Measurements from ENCODE around the gene ANKRD42.

ANKRD42 gene

DNA sequence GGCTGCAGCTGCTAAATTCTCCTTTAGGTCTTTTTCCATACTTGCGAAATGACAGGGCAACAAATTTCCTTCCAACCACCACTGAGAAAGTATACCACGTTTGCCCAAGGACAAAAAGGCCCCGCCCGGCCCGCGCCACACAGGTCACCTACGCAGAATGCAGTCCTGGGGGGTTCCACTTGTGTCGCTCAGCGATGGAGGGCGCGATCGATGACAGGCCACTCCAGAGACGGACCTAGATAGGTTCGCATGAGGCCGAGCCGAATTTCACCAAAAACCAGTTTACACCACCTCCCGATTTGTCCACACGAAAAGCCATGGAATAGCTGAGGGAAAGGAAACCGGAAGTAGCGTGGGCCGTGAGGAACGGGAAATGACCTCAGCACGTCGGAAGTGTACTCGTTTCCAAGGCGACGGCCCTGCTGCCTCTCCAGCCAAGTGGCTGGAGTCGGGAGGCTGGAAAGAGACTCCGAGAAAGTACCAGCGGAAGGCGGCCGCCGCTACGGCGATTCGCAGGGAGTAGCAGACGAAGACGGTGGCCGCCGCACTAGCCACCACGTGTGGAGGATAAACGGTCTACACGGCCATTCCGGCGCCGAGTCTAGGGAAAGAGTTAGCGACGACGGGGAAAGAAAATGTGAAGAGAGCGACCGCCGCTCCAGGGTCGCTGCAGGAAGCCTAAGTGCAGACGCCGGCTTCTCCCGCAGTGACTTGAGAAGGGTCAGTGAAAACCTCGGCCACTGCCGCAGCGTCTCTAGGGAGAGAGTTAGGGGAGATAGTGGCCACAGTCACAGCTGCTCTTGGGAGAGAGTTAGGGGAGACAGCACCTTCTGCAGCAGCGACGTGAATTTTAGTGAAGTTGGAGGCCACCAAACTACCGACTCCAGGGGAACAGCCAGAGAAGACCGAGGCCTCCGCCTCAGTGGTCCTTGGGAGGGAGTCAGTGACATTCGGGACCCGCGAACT lies at the start of gene ANKRD42:
TSS of gene ANKRD42 (plus strand) at position 398 of the 966 bp plus-strand sequence. CDS start 959 bp downstream, outside the sequence.
- peak; percentile 98 for DNase-seq (ENCODE audit: low read depth, low spot score)

DNA sequence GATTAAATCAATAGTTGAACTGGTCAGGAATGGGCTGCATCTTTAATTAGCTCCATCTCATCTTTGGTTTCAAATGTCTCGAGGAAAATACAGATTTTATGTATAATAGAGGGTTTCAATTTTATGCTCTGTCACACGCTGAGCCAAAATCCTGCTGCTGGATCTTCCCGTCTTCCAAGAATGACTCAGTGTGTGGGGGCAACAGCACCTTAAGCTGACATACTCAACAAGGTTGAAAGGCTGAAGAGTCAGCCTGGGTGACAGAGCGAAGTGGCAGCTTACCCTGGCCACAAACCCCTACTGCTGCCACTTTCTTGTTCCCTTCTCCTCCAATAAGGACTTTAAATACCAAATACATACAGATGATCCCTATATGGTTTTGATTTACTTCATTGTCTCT lies 45.6 kb upstream of the ANKRD42 start:
- no peak for DNase-seq (ENCODE audit: low read depth, low spot score)

DNA sequence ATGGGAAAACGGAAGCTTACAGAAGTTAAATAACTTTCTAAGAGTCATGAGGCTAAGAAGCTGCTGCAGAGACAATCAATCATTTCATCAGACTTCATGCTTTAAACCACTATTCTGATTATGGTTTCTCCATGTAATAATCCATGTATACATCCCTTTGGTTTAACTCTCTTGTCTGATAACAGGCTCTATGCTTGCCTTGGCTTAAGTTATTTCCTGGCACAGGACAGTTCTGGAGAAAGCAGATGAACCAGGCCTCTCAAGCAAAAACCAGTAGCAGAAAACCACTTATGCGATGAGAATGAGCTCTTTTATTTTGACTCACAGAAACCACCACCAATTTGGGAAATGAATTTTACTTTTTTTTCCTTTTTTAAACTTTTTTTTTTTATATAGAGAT lies 43.1 kb upstream of the ANKRD42 start:
- DNase-seq (ENCODE audit: low read depth, low spot score): no peak

DNA sequence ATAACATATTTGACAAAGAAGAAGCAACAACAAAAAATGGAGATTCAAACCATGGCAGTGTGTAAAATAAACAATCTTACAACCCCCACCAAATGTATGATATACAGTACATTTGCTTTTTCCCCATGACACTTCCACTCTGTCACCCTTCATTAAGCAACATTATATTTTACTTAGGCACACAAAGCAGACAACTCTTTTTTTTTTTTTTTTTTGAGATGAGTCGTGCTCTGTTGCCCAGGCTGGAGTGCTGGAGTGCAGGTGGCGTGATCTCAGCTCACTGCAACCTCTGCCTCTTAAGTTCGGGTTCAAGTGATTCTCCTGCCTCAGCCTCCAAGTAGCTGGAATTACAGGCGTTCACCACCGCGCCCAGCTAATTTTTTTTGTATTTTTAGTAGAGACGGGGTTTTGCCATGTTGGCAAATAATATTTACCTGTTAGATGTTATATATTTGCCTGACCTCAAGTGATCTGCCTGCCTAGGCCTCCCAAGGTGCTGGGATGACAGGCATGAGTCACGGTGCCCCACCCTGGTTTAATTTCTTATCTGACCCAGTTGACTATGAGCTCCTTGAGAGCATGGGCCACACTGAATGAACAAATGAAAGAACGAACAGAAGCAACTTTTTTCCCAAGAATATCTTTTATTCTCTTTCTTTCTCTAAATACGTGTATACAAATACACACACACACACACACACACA lies 42.1 kb upstream of the ANKRD42 start:
- DNase-seq (ENCODE audit: low read depth, low spot score): no peak

DNA sequence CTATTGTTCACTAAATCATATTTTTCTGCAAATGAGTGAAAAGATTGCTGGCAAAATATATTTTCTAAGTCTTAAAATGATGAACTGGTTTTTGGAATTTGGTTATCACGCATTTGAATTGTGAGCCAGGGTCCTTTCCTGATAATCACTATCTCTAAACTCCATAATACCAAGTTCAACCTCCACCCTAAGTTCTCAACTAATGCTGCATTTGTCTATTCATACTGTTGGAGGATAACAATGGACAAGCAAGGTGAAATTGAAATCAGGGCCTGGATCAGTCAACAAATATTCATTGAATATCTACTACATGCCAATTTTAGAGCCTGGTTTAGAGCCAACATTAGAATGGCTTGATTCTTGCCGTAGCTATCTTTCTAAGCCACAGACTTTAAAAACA lies 41.2 kb upstream of the ANKRD42 start:
- DNase-seq (ENCODE audit: low read depth, low spot score): no peak

DNA sequence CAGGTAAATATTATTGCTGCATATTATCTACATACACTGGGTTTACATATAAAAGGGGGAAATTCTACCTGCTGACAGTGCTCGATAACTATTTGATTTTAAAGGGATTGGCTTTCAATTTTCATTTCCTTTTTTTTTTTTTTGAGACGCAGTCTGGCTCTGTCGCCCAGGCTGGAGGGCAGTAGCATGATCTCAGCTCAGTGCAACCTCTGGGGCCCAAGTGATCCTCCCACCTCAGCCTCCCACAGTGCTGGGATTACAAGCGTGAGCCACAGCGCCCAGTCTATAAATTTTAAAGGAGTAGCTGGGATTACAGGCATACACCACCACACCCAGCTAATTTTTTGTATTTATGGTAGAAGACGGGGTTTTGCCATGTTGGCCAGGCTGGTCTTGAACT lies 39.7 kb upstream of the ANKRD42 start:
- no peak for DNase-seq (ENCODE audit: low read depth, low spot score)

DNA sequence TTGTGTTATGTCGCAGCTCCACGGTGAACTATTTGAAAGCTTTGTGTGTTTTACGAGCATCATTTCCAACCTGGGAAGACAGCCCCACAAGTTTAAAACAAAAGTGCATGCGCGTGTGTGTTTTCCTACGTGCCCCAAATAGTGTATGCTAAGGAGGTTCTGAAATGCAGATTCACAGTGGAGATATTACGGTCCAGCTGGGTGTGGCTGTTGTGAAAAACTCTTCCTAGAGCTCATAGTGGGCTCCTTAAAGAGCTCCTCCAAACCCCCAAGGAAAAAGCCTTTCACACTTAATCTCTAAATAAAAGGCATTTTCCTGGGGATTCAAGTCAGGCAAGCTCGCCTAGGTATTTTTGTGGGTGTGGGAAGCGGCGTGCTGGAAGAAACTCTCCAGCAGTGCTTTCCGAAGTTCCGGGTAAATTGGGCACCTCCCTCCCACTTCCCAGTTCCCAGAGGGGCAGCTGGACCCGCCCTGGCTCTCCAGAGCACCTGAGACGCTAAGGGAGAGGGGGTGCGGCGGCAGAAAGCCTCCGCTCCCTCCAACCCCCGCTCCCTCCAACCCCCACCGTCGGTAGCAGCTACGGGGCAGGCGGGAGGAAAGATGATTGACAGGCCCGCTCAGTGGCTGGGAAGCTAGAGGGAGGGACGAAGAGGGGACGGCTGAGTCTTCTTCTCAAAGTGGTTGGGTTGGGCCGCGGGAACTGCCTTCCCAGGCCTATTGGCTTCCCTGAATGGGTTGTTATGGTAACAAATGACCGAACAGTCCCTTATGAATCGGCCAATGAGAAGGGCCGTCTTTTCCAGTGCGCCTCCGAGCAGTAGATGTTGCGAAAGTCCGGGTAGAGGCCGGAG lies 37.1 kb upstream of the ANKRD42 start:
- DNase-seq (ENCODE audit: low read depth, low spot score): peak; percentile 100

DNA sequence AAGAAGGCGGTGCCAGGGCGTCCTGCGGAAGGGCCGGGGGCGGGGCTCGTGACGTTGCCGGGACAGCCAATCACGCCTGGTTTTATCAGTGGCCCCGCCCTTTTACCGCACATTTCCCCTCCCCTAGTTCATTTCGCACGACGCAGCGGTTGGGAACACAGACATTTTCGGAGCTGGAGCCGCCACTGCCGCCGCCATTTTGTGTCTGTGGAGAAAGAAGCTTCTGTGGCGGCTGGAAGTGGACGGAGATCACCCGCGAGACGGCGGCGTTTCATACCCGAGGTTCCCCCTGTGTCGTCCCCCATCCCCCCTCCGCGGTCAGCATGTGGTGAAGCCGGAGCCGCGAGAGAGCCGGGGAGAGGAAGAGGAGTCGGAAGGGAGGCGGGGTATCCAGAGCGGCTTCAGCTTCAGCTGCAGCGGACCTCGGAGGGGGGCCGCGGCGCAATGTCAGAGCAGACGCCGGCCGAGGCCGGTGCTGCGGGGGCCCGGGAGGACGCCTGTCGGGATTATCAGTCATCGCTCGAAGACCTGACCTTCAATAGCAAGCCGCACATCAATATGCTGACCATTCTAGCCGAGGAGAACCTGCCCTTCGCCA lies 36.4 kb upstream of the ANKRD42 start, which contains the start of gene PCF11:
TSS of gene PCF11 (plus strand) at position 136 of the 598 bp plus-strand sequence. CDS start at position 445, 309 bp downstream.
- DNase-seq (ENCODE audit: low read depth, low spot score): no peak

DNA sequence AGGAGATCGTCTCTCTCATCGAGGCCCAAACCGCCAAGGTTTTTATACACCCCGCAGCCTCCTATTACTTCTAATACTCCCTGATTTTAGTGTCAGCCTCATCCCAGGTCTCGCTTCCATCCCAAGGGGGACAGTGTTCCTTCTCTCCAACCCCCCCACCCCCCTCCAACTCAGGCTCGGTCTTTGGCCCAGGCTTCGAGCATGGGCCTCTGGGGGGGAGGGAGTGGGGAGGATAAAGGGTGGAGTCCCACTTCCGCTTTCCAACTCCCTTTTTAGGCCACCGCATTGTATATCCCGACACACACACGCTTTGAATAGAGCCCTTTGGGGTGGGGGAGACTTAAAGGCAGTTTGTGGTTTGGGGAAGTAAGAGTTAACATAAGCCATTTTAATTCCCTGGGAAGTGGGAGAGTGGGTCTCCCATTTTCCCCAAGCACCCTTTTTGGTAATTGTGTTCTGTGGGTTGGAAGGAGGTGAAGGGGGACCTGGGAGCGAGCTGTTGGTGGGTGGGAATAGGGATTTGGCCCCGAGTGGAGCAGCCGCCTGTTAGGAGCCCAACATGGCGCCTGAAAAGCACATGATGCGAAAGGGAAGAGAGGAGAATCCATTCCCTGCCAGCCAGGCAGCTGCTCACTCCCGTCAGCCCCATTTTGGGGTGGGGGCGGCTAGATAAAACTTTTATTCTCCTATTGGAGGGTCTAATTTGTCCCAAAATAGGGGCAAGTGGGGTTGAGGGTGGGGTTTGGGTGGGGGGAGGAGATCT lies 35.7 kb upstream of the ANKRD42 start:
- peak; percentile 71 for DNase-seq (ENCODE audit: low read depth, low spot score)

DNA sequence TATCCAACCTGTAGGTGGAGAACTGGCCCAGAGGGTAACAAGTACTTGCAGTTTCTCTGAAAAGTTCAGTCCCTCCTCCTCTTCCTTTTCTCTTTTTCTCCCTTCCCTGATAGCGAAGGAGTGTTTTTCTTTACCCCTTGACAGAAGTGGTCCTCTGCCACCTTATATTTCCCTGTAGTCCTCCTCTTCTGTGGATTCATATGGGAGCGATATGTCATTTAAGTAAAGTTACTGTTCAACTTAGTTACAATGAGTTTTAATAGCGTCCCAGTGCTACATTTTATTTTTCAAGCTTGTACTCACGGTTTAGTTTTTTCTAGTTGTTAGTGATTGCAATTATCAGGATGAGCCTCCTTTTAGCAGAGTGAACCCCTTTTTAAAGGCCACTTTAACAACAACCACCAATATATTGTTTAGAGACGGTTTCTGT lies 35.1 kb upstream of the ANKRD42 start:
- no peak for DNase-seq (ENCODE audit: low read depth, low spot score)

DNA sequence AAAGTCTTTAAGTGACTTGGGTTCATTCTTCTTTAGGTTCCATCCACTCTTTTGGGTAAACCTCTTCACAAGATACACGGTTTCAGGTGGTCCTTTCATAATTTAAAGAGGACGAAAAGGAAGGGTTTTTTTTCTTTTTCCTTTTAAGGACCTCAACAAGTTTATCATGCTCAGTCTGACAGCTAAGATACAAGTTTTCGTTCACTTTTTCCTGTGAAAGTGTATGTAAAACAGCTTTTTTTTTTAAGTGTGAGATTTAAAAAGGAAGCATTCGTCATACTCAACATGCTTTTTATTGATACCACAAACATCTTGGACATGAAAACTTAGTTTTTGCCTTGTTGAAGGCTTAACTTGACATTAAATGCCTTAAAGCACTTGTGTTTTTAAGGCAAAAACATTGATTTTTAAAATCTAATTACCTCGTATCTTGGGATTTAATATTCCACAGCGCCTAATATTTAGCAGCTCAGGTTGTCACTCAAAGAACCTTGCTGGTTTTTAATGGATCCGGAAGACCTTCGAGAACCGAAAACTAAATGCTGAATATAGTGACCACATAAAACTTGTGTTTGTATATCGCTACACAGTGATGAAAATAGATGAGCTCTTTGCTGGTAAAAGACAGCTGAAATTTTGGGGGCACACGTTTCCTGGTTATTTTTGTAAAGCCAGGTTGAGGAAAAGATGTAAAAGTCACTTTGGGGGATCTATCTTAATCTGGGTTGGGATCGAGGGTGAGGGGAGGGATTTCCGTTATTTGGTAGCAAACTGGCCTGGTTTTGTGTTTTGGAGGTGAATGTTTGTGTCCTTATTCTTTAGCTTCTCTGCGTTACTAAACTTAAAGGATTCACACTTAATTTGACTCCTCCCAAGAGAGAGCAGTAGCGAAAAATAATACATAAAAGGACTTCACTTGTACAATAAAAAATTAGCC lies 34.3 kb upstream of the ANKRD42 start:
- peak; percentile 3 for DNase-seq (ENCODE audit: low read depth, low spot score)

DNA sequence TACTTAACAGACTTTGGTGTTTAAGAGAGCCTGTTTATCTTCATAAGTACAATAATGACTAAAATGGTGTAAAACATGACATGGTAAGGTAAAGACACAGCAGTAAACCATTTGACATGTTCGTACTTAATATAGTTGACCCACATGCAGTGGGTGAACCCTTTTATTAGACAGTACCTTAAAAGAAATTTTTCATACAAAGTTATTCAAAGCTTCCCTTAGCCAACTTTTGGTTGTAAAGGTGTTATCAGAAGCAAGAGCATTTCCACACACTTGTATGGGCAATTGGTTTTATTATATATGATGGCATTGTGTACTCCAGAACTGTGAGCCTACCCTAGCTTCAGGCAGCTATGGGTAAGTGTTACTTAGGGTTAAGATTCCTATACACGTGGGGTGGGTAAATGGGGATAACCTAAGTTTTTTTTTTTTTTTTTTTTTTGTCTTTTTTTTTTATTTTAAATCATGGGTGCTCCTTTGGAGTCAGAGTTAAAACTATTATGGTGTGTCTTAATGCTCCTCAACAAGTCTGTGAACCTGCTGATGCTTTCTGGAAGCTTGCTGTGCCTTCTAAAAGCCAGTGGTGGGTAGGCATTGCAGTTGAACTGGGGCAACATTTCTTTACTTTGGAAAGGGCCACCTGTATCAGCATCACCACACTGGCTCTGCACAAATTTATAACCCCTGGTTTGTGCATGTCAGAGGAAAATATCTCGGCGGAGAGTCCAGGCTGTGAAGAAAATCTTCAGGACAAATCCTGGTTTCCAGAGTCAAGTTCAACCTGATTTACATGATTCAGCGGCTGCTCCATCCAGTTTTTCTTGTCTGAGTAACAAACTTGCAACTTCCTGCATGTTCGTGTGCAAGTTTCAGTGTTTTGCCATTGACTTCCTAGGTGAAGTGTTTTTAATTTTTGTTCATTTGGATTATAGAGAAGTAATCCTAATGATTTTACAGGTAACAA lies 33.3 kb upstream of the ANKRD42 start:
- peak; percentile 18 for DNase-seq (ENCODE audit: low read depth, low spot score)

DNA sequence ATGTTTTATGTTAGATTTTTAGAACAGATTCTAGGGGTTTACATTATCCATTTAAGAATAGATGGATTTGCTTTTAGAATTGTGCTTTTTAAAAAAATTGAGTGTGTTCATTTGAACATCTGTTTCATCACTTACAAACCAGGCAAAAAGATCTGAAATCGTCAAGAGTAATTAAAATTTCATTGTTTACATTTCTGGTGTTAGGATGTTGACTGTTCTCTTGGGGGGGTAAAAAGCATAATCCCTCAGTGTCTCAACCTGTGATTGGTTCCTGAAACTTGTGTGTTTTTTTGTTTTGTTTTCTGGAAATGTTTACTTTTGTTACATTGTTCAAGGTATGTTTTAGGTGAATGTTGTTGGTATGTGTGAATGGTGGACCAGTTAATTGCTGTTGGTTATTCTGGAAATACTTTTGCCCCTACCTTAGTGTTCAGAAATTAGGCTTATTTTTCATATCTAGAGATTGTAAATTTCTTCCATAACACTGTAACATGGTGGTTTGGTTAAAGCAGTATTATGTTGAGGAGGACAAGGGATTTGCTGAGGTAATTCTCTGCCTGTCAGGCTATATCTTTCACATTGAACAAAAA lies 31.8 kb upstream of the ANKRD42 start:
- DNase-seq (ENCODE audit: low read depth, low spot score): no peak

DNA sequence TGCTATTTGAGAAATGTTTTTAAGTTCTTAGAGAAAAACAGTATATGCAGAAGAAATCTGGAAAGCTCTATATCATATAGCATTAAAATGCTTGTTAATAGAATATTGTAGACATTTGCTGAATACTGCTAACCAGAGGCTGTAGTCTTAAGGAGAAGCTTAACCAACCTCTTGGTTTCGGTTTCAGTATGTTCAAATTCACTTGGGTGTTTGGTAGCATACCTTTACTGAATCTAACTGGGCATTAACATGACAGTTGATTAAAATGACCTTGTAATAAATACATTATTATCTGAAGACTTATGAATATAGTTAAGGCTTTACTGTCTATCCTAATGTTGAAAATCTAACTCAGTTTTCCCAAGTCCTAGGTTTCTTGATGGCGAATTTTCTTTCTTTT lies 31.1 kb upstream of the ANKRD42 start:
- DNase-seq (ENCODE audit: low read depth, low spot score): no peak

DNA sequence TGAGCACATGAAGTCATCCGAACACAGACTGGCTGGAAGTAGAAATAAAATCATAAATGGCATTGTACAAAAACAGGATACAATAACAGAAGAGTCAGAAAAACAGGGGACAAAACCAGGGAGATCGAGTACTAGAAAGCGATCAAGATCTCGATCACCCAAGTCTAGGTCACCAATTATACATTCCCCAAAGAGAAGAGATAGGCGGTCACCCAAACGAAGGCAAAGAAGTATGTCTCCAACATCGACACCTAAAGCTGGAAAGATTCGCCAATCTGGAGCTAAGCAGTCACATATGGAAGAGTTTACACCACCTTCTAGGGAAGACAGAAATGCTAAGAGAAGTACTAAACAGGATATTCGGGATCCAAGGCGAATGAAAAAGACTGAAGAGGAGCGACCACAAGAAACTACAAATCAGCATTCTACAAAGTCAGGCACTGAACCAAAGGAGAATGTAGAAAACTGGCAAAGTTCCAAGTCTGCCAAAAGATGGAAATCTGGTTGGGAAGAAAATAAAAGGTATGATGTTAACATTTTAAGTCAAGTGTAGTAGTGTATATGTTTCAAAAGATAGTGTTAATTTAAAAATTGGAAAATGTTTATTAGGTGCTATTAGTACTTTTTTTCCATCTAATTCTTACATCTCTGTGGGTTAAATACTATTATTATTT lies 27.2 kb upstream of the ANKRD42 start:
- no peak for DNase-seq (ENCODE audit: low read depth, low spot score)

DNA sequence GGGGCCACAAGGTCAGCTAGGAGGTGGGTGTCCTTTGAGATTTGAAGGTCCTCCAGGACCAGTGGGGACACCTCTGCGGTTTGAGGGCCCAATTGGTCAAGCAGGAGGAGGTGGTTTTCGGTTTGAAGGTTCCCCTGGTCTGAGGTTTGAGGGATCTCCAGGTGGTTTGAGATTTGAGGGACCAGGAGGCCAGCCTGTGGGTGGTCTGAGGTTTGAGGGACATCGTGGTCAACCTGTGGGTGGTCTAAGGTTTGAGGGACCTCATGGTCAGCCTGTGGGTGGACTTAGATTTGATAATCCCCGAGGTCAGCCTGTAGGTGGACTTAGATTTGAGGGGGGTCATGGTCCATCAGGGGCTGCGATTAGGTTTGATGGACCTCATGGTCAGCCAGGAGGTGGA lies 24.8 kb upstream of the ANKRD42 start:
- DNase-seq (ENCODE audit: low read depth, low spot score): no peak

DNA sequence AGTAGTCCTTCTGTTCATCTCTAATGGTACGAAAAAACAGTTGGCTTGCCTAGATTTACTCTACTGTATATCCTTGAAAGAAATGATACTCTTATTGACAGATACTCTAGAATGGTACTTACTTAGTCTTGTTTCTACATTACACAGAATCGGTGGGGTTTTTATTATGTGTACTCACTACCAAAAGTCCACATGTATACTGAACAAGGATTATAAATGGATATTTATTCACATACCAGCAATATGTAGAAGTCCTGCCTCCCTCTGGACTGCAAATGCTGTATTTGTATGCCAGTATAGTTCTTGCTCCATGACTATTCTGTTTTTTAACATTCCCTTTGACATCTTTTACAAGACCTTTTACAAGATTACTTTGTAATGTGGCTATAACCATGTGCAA lies 22.6 kb upstream of the ANKRD42 start:
- DNase-seq (ENCODE audit: low read depth, low spot score): no peak

Data from astrocyte of the hippocampus (primary cell).